NCI-H774 (cell line): ENCODE results near the gene TMEM242.
"Not testable (repeated sequence)": the region's sequence is repeated elsewhere in the genome, so short reads cannot be mapped to it uniquely, and the experiment has no call there.

ENCODE experiments used
- DNase-seq: peaks from one replicate; lab custom pipeline; 2025; lab: John Stamatoyannopoulos, UW

Gene TMEM242

GRCh38 chr6:157323966-157324300 is 614 bp upstream of the TMEM242 start:
- DNase-seq: no peak

GRCh38 chr6:157322792-157323254 is 496 bp downstream of the TMEM242 start:
- no peak for DNase-seq

GRCh38 chr6:157316871-157317814 is 6.2 kb downstream of the TMEM242 start:
- DNase-seq: no peak

DNA sequence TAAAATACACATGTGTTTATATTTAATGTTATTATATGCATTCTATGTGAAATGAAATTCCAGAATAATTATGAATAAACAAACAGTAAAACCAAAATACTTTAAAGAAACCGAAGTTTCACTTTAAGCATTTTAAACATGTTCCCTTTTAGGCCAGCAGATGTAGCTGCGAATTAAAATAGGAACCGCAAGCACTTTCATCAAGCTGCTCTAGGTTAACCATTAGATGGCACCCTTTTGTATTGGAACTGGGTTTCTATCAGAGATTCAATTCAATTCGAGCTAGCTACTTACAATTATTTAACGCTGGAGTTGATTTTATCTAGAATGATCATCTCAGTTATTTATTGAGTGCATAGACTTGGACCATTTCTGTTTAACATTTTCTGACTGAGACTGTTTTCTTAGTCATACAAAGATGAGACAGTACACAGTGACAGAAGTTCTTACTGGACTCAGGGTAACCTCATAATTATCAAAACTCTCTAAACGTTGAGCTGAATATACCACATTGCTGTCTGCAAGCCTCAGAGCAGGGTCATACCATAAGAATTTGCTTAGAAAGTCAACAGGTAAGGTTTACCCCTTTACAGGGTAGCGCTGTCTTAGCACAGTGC is 8.5 kb downstream of the TMEM242 start:
- no peak for DNase-seq

- no peak for DNase-seq
Measured at GRCh38 chr6:157313531-157314467, 9.5 kb downstream of the TMEM242 start.

DNA sequence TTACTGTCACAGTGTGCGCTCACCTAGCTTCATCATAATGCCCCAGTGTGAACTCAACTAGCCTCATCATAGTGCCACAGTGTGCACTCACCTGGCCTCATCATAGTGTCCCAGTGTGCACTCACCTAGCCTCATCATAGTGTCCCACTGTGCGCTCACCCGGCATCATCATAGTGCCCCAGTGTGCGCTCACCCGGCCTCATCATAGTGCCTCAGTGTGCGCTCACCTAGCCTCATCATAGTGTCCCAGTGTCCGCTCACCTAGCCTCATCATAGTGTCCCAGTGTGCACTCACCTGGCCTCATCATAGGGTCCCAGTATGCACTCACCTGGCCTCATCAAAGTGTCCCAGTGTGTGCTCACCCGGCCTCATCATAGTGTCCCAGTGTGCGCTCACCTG is 10.6 kb downstream of the TMEM242 start:
- no peak for DNase-seq

DNA sequence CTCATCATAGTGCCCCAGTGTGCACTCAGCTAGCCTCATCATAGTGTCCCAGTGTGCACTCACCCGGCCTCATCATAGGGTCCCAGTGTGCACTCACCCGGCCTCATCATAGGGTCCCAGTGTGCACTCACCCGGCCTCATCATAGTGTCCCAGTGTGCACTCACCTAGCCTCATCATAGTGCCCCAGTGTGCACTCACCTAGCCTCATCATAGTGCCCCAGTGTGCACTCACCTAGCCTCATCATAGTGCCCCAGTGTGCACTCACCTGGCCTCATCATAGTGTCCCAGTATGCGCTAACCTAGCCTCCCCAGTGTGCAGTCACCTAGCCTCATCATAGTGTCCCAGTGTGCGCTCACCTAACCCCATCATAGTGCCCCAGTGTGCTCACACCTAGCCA is 12.6 kb downstream of the TMEM242 start:
- DNase-seq: not testable (repeated sequence)

DNA sequence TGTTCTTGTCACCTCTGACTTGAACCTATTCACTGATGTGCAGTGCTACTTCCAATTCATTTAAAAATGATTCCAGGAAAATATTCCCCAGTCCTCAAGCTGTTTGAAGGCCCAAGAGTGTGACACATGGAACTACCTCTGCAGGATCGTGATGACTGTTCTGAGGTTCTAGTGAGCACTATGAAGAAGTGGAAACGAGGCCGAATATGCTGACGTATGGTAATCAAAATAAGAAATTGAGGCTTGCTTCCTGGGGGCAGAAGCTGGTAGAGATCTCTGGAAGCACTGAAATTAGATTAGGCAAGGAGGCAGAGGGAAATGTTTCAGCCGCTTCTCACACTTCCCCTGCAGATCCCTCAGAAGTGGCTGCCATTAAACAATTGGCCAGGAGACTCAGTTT is 15.7 kb downstream of the TMEM242 start:
- no peak for DNase-seq

GRCh38 chr6:157305670-157306653 is 17.4 kb downstream of the TMEM242 start:
- DNase-seq: no peak

DNA sequence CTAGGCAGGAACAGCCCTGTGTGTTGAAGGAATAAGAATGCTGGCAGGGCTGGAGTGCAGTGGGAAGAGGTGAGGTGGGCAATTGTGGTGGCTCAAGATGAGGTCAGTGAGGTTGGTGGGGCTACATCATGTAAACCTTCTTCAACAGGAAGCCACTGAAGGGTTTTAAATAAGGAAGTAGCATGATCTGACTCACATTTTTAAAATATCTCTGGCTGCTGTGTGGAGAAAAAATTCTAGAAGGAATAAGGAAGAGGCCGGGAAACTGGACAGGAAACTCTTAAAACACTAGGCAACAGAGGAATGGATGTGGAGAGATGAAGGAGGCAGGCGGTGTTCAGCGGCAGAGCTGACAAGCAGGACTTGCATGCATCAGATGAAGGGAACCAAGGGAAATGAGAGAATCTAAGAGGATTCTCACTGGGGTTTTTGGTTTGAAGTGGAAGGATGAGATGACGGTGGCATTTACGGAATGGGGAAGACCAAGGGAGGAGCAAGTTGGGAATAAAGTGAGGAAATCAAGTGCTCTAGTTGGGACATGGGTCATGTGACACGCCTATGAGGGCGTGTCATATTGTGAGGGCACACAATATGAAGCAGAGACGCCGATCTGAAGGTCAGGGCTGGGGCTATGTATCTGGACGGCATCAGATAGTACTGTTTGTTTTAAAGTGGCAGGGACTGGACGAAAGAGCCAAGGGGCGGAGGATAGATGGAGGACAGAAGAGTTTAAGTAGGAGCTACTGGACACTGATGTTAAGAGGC is 18.2 kb downstream of the TMEM242 start:
- DNase-seq: no peak

GRCh38 chr6:157302736-157303135 is 20.6 kb downstream of the TMEM242 start:
- DNase-seq: no peak

- no peak for DNase-seq
Measured at GRCh38 chr6:157300436-157300835, 22.9 kb downstream of the TMEM242 start.

DNA sequence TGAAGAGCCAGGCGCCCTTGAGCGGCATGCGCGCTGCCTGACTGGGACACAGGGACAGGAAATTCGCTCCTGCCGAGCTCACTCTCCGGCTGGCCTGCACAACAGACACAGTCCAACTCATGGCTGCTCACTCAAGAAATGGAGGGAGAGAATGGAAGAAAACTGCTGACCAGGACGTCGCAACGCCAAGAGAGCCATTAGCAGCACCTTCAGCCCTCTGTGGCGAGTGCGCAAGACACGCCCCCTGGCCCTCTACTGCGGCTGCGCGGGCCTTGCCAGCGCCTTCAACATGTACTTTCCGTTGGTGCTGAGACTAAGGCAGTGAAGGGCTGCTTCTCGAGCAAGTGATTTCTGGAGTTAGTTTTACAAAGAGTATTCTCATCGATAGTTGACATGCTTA is 23.3 kb downstream of the TMEM242 start:
- no peak for DNase-seq

DNA sequence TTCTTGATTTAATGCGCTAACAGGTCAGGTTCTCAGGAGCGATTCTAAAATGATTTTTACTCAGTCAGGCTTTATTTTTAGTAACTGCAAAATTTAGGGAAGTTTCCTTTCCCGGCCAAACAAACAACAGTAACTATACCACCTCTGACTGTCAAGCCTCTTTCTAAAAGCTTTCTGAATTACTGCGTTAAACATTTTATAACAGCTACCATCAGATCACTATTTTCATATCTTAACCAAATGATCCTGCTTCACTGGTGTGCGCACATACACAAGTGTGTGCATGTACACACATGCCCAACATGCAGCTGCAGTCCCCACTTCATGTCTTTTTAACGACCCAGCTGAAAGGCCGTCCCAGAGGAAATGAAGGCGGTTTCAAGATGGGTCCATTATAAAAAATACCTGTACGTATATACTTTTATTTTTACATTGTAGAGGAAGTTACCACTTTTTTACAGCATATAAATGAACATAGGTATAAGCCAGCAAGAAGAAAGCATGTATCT is 25.0 kb downstream of the TMEM242 start:
- DNase-seq: no peak

DNA sequence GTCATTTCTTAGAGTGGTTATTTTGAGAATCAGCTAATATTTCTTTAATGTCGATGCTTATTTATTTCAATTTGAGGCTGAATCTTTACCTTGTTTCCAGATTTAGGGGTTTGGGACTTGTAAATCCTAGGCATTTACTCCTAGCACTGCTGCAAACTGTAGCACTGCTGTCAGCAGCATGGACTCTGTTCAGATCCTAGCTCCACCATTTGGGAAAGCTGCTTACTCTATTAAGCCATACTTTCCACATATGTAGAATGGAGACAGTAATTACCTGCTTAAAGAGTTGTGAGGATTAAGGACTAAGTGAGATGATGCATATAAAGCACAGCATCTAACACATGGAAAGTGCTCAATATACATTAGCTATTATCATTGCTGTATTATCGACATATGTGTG is 28.7 kb downstream of the TMEM242 start:
- DNase-seq: no peak

DNA sequence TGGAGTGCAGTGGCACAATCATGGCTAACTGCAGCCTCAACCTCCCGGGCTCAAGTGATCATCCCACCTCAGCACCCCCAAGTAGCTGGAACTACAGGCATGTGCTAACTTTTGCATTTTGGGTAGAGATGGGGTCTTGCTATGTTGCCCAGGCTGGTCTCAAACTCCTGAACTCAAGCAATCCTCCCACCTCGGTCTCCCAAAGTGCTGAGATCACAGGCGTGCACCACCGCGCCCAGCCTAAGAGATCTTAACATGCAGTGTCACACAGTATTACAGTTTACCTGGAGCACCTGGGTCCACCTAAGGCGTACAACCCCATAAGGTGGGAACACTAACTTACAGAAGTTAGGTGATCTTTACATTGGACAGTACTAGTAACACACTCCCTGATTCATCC is 29.5 kb downstream of the TMEM242 start:
- DNase-seq: no peak

DNA sequence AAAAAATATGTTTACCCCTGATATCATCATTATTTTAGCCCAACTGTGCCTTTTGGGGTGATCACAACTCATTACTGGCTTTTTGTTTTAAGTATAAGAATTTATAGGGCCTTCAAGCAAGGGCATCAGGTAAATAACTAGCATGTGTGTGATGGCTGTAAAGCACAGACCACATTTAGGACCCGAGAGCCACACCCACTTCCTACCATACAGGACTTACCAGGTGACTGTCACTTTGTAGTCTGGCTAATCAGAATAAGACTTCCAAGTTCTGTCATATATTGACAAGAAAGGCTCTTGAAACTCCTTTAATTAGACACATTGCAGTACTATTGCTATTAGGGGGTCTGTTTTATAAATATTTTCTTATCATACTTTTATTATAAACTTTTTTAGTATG is 31.1 kb downstream of the TMEM242 start:
- no peak for DNase-seq

- no peak for DNase-seq
Measured at GRCh38 chr6:157291356-157291755, 32.0 kb downstream of the TMEM242 start.

DNA sequence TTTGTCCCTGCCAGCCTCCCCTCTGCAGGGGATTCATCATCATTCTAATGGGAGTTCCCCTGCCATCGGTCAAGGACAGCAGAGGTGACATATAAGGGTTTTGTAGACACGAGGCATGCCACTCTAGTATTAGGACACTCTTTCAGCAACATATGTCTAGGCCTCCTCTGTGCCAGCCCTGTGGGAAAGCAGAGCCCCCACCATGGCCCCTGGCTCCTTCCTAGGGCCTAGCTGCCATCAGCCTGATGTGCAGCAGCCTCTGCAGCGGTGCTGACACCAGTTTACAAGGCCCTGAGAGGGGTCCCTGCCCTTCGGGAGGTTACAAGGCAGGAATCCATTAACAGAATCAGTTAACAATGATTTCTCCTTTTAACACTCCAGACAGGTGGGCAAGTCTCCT is 32.5 kb downstream of the TMEM242 start:
- DNase-seq: no peak

GRCh38 chr6:157289764-157290163 is 33.6 kb downstream of the TMEM242 start:
- DNase-seq: no peak
